ENCODE measurements around the gene APBB2.

Gene APBB2

GRCh38 chr4:40874331-40874730 is 340.0 kb downstream of the APBB2 start:
- H3K27ac ChIP-seq = no peak overlapping the region

GRCh38 chr4:40871695-40872250 is 342.6 kb downstream of the APBB2 start:
- H3K27ac ChIP-seq = no peak overlapping the region
- no peak overlapping the region for H3K4me3 ChIP-seq

More at GRCh38 chr4:40874331-40874730, 340.0 kb downstream of the APBB2 start:
- H3K4me3 ChIP-seq = no peak overlapping the region

GRCh38 chr4:40870150-40870549 is 344.2 kb downstream of the APBB2 start:
- no peak overlapping the region for H3K27ac ChIP-seq
- no peak overlapping the region for H3K4me3 ChIP-seq

GRCh38 chr4:40865696-40866095 is 348.6 kb downstream of the APBB2 start:
- H3K27ac ChIP-seq = no peak overlapping the region
- H3K4me3 ChIP-seq = no peak overlapping the region

- H3K4me3 ChIP-seq = no peak overlapping the region
- no peak overlapping the region for H3K27ac ChIP-seq
Observed at GRCh38 chr4:40864531-40864930, 349.8 kb downstream of the APBB2 start.

- no peak overlapping the region for H3K27ac ChIP-seq
- no peak overlapping the region for H3K4me3 ChIP-seq
Observed at GRCh38 chr4:40858962-40859361, 355.4 kb downstream of the APBB2 start.

- H3K4me3 ChIP-seq = no peak overlapping the region
- H3K27ac ChIP-seq = no peak overlapping the region
Observed at GRCh38 chr4:40857956-40858355, 356.4 kb downstream of the APBB2 start.

GRCh38 chr4:40856840-40857362 is 357.4 kb downstream of the APBB2 start:
- Histone ChIP-seq H3K27ac (peak overlapping the region in 1 of 21 experiments; percentile 47), H3K4me3 (peak overlapping the region; percentile 6 to 26 (median 12))

- H3K27ac ChIP-seq = peak overlapping the region in 1 of 21 experiments; percentile 47
- H3K4me3 ChIP-seq = peak overlapping the region in 6 of 7 experiments; percentile 6 to 26 (median 18)
Observed at GRCh38 chr4:40856277-40856839, 358.0 kb downstream of the APBB2 start.

GRCh38 chr4:40850496-40850895 is 363.8 kb downstream of the APBB2 start:
- Histone ChIP-seq H3K27ac (no peak overlapping the region), H3K4me3 (no peak overlapping the region)

- no peak overlapping the region for H3K4me3 ChIP-seq
- H3K27ac ChIP-seq = no peak overlapping the region
Observed at GRCh38 chr4:40848940-40849339, 365.4 kb downstream of the APBB2 start.

GRCh38 chr4:40848251-40848650 is 366.1 kb downstream of the APBB2 start:
- H3K4me3 ChIP-seq = no peak overlapping the region
- H3K27ac ChIP-seq = no peak overlapping the region

- Histone ChIP-seq H3K27ac (no peak overlapping the region), H3K4me3 (no peak overlapping the region)
Observed at GRCh38 chr4:40846532-40846931, 367.8 kb downstream of the APBB2 start.

GRCh38 chr4:40845154-40845835 is 369.0 kb downstream of the APBB2 start:
- no peak overlapping the region for H3K4me3 ChIP-seq
- H3K27ac ChIP-seq = no peak overlapping the region

- Histone ChIP-seq H3K4me3 (no peak overlapping the region), H3K27ac (no peak overlapping the region)
Observed at GRCh38 chr4:40844261-40844660, 370.1 kb downstream of the APBB2 start.

- Histone ChIP-seq H3K4me3 (no peak overlapping the region), H3K27ac (no peak overlapping the region)
Observed at GRCh38 chr4:40843696-40844095, 370.6 kb downstream of the APBB2 start.

- Histone ChIP-seq H3K27ac (no peak overlapping the region), H3K4me3 (no peak overlapping the region)
Observed at GRCh38 chr4:40842725-40843423, 371.5 kb downstream of the APBB2 start.

GRCh38 chr4:40842318-40842717 is 372.0 kb downstream of the APBB2 start:
- Histone ChIP-seq H3K4me3 (no peak overlapping the region), H3K27ac (no peak overlapping the region)

GRCh38 chr4:40840985-40841571 is 373.3 kb downstream of the APBB2 start:
- Histone ChIP-seq H3K4me3 (no peak overlapping the region), H3K27ac (no peak overlapping the region)

Data from skin epidermis (tissue), 12 donors.